Aorta (tissue), 5 donors: ENCODE data around the gene IKBIP. TPM values are rescaled to one million over a fixed set of nuclear protein-coding genes. Genes with fewer than 3 reads are reported as not detected.

Experiments
- ATAC-seq: fragments of 200-7000 bp; cut with Tn5 transposase; one replicate; pipeline ENCODE4 v1.9.1; 2022; ENCODE audit warnings: moderate library complexity; ENCODE audit not compliant: low FRiP score
- DNase-seq, 2 donors: peaks; one replicate each; pipeline ENCODE4 v3.0.0-alpha.2; 2020
- H3K27ac ChIP-seq, 2 donors: one replicate each; pipeline ENCODE4 v1.5.1; 2013; ENCODE audit warnings: low read length in 2 of 2, mild to moderate bottlenecking in 2 of 2, moderate library complexity in 2 of 2, control low read depth in 1 of 2, inconsistent platforms in 1 of 2, low read depth in 1 of 2
- H3K27me3 ChIP-seq, 2 donors: one replicate each; pipeline ENCODE4 v1.6.1; 2013; ENCODE audit warnings: control low read depth in 1 of 2, low read length in 1 of 2, mild to moderate bottlenecking in 1 of 2, moderate library complexity in 1 of 2; ENCODE audit not compliant: insufficient read depth in 2 of 2, control insufficient read depth in 1 of 2
- H3K36me3 ChIP-seq, 2 donors: one replicate each; pipeline ENCODE4 v1.6.1; 2013; ENCODE audit warnings: control low read depth in 1 of 2, low read length in 1 of 2, mild to moderate bottlenecking in 1 of 2; ENCODE audit not compliant: insufficient read depth in 2 of 2, control insufficient read depth in 1 of 2
- H3K4me1 ChIP-seq, 2 donors: one replicate each; pipeline ENCODE4 v1.6.1; 2013; ENCODE audit warnings: low read length in 2 of 2, control low read depth in 1 of 2, mild to moderate bottlenecking in 1 of 2, moderate library complexity in 1 of 2; ENCODE audit not compliant: insufficient read depth in 2 of 2, control insufficient read depth in 1 of 2
- H3K4me3 ChIP-seq, 2 donors: one replicate each; pipeline ENCODE4 v1.5.1; 2013; ENCODE audit warnings: low read length in 2 of 2, control low read depth in 1 of 2, mild to moderate bottlenecking in 1 of 2
- H3K9me3 ChIP-seq: one replicate; pipeline ENCODE4 v1.6.1; 2013; ENCODE audit warnings: mild to moderate bottlenecking, low read length; ENCODE audit not compliant: control insufficient read depth
- WGBS, 2 donors: extraction: QIAGEN DNeasy Blood & Tissue Kit; methylation state at CpG; one replicate each; pipeline ENCODE4 v1.1.7; 2013; 5-methylcytosine and 5-hydroxymethylcytosine counted together
- intact Hi-C, 2 donors: fragments of 100-400 bp; cut with DNase I; formaldehyde crosslinking; loops; one replicate each; pipeline versions ENCODE4 v1.14.2 to v1.15.0; 2022
- polyA plus RNA-seq, 2 donors: library from polyadenylated mRNA; stranded (reverse); fragments of 200-250 nt; gene quantifications; one replicate each; pipeline ENCODE4 v1.2.3, GENCODE V29; 2013
- total RNA-seq, 2 donors: library from RNA; stranded (reverse); fragmentation: NEBNext Ultra II Directional; extraction: Animal tissue kit (Norgen Biotek cat#: 25700); gene quantifications; one replicate each; pipeline ENCODE4 v1.2.1, GENCODE V29; 2021
- donor health status: healthy with polysubstance abuse.
- donor health status: Bipolar disorder and iron deficiency.
- donor health status: DM: no; HTN: no; CAD: no.
- donor health status: DM: no; HTN: no; CAD: no.
- donor health status: DM: yes; HTN: yes; CAD: no.

Gene IKBIP
- total and polyA plus RNA-seq, 4 donors, result 15.5 to 27.3 (median 17.1) TPM

DNA sequence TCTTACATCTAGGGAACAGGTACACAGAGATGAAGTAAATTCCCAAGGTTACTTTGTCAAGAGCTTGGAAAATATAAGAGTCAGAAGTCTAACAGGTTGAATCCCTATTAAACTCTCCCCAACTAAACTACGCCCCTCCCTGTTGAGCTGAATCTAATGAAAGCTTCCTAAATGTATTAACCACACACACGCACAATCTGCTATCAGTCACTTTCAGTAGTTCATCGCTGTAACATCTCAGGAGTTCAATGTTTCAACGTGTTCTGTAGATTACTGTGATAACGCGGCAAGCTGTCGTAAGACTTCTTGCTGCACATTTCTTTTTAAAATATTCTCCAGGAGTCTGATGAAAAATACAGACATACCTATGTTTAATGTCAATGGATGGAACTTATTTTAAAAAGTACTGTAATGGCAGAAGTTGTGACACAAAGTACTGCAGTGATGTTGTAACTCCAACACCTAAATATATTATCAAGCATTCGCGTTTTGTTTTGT is 51.7 kb downstream of the IKBIP start:
- intact Hi-C loops, result loop anchor here (2.0 to 10.0 kb wide), 3 partner anchors 52 to 176 kb away; partner anchors contain the start of genes APAF1 (in 2 of the 2) and IKBIP (in 2 of the 2)
- Histone ChIP-seq H3K27me3 (no peaks in the 10 kb centered on the region), H3K9me3 (no peaks in the 10 kb centered on the region), H3K4me3 (peak overlapping the region; percentile 41 to 59), H3K27ac (peak overlapping the region in 1 of 2 donors; percentile 28), H3K4me1 (no peaks in the 10 kb centered on the region), H3K36me3 (no peaks in the 10 kb centered on the region)
- WGBS, 2 donors, result 42 to 55% methylated on average over 9 of the region's 9 CpGs
- ATAC-seq (no peak), DNase-seq (no peak)

DNA sequence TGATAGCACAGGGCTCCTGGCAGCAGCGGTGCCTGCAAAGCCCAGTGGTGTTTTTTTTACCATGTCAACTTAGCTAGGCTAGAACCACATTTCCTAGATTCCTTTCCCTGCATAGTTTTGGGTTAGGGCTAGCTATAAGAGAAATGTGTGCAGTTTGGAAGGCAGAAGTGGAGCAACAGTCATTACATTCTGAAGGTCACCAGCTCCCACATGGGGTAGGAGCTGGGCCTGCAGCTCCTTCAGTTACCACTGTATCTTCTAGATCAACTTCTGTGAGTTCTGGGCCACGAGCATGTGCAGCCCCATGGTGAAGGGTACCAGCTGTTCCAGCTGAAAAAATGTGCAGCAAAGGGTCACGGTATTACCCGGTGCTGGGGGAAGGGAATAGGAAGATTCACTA is 53.4 kb downstream of the IKBIP start:
- Histone ChIP-seq H3K4me1 (no peaks in the 10 kb centered on the region), H3K27ac (no peak overlapping the region), H3K4me3 (no peak overlapping the region), H3K36me3 (no peaks in the 10 kb centered on the region), H3K27me3 (no peaks in the 10 kb centered on the region), H3K9me3 (no peaks in the 10 kb centered on the region)
- ATAC-seq (no peak), DNase-seq (no peak)
- WGBS, 2 donors, result 63 to 66% methylated on average over 4 of the region's 4 CpGs
- intact Hi-C loops, result loop anchor here (5.0 to 10.0 kb wide), 2 partner anchors 54 to 174 kb away; partner anchors contain the start of genes APAF1 (in 1 of the 2) and IKBIP (in 1 of the 2)

- WGBS, 2 donors, result 86 to 89% methylated on average over 5 of the region's 5 CpGs
- DNase-seq, result no peak
- Histone ChIP-seq H3K9me3 (no peaks in the 10 kb centered on the region), H3K4me1 (no peaks in the 10 kb centered on the region), H3K27ac (no peak overlapping the region), H3K4me3 (no peak overlapping the region), H3K27me3 (no peaks in the 10 kb centered on the region), H3K36me3 (no peaks in the 10 kb centered on the region)
- intact Hi-C loops, result no loop called here
- no peak for ATAC-seq
Measured at GRCh38 chr12:98587084-98587483, 57.5 kb downstream of the IKBIP start.

DNA sequence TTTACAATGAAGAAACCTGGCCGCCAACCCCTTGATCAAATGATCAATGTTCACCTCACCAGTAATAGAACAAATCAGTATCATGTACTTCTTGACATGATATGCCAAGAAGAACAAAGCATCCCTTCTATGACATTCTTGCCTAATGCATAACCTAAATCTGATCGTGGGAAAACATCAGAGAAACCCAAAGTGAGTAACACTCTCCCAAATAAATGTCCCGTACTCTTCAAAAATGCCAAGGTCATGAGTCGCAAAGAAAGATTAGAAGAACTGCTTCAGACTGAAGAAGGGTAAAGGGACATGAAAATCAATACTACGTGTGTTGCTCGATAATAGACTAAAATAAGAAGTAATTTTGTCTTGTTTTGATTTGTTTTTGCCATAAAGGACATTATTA is 62.5 kb downstream of the IKBIP start:
- no peaks in the 10 kb centered on the region for H3K27me3 ChIP-seq
- intact Hi-C loops, result no loop called here
- no peaks in the 10 kb centered on the region for H3K36me3 ChIP-seq
- H3K4me1 ChIP-seq, result no peaks in the 10 kb centered on the region
- ATAC-seq (no peak), DNase-seq (no peak)
- H3K9me3 ChIP-seq, result no peaks in the 10 kb centered on the region
- no peak overlapping the region for H3K4me3 ChIP-seq
- 69 to 76% methylated on average over 6 of the region's 6 CpGs for WGBS, 2 donors
- H3K27ac ChIP-seq, result no peak overlapping the region

DNA sequence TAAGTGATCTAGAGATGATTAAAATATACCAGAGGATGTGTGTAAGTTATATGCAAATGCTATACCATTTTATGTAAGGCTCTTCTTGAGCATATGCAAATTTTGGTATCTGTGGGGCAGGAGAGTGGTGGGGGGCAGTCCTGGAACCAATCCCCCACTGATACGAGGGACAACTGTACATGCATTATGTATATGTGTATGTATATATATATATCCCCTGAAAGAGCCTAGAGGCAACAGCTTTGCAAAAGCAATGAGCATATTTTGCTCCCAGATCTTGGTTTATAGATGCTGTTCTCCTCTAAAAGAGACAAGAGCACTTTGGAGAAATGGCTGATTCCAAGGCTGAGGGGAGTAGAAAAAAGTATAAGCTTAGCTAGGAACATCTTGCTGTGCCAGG is 63.5 kb downstream of the IKBIP start:
- ATAC-seq, result no peak
- Histone ChIP-seq H3K27ac (no peak overlapping the region), H3K36me3 (no peaks in the 10 kb centered on the region), H3K4me1 (no peaks in the 10 kb centered on the region), H3K4me3 (no peak overlapping the region), H3K27me3 (no peaks in the 10 kb centered on the region), H3K9me3 (no peaks in the 10 kb centered on the region)
- no peak for DNase-seq
- intact Hi-C loops, result no loop called here
- 74 to 88% methylated on average over 1 of the region's 1 CpG for WGBS, 2 donors

- Histone ChIP-seq H3K4me1 (no peaks in the 10 kb centered on the region), H3K27ac (no peak overlapping the region), H3K4me3 (no peak overlapping the region), H3K27me3 (no peaks in the 10 kb centered on the region), H3K36me3 (no peaks in the 10 kb centered on the region), H3K9me3 (no peaks in the 10 kb centered on the region)
- intact Hi-C loops, result no loop called here
- DNase-seq (no peak), ATAC-seq (no peak)
- WGBS, 2 donors, result 94% methylated on average over 5 of the region's 5 CpGs
Measured at GRCh38 chr12:98580695-98581094, 63.9 kb downstream of the IKBIP start.

GRCh38 chr12:98579835-98580234 is 64.8 kb downstream of the IKBIP start:
- DNase-seq (no peak), ATAC-seq (no peak)
- Histone ChIP-seq H3K36me3 (no peaks in the 10 kb centered on the region), H3K27ac (no peak overlapping the region), H3K27me3 (no peaks in the 10 kb centered on the region), H3K4me3 (no peak overlapping the region), H3K9me3 (no peaks in the 10 kb centered on the region), H3K4me1 (no peaks in the 10 kb centered on the region)
- intact Hi-C loops, result no loop called here
- WGBS, 2 donors, result 94% methylated on average over 3 of the region's 3 CpGs

- intact Hi-C loops, result no loop called here
Measured at GRCh38 chr12:98579347-98579746, 65.2 kb downstream of the IKBIP start.

DNA sequence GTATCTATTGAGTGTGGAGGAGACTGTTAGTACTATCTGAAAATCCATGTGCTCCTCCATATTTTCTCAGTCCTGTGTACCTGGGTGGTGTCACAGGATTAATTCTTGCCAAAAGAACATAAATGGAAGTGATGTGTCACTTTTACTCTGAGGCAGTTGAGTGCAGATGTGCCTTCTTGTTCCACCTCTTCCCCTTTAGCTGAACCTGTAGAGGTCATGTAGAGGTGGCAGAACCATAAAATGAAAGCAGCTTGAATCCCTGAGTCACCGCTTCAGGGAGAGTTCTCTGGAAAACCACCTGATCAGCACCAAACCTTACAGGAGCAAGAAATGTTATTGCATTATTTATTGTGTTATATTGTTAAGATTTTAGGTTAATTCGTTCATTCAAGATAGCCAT is 65.8 kb downstream of the IKBIP start:
- Histone ChIP-seq H3K4me3 (no peak overlapping the region), H3K27me3 (no peaks in the 10 kb centered on the region), H3K36me3 (no peaks in the 10 kb centered on the region), H3K9me3 (no peaks in the 10 kb centered on the region), H3K4me1 (no peaks in the 10 kb centered on the region), H3K27ac (no peak overlapping the region)
- no peak for DNase-seq
- WGBS, 2 donors, result 85 to 86% methylated on average over 2 of the region's 2 CpGs
- no peak for ATAC-seq
- intact Hi-C loops, result no loop called here

More at GRCh38 chr12:98579347-98579746, 65.2 kb downstream of the IKBIP start:
- no peaks in the 10 kb centered on the region for H3K27me3 ChIP-seq
- no peak for DNase-seq
- no peak for ATAC-seq
- no peaks in the 10 kb centered on the region for H3K9me3 ChIP-seq
- WGBS, 2 donors, result 77% methylated on average over 5 of the region's 5 CpGs
- no peaks in the 10 kb centered on the region for H3K4me1 ChIP-seq
- no peaks in the 10 kb centered on the region for H3K36me3 ChIP-seq
- no peak overlapping the region for H3K4me3 ChIP-seq
- no peak overlapping the region for H3K27ac ChIP-seq
